Left lung (tissue), 10 donors: ENCODE data around the gene TANGO2. TPM values are rescaled to one million over a fixed set of nuclear protein-coding genes. Genes with fewer than 3 reads are reported as not detected.
A peak's percentile ranks its signal among the peaks of the same experiment; 100 is the strongest.

Experiments used
- ATAC-seq: fragments of 200-7000 bp; cut with Tn5 transposase; one replicate; pipeline ENCODE4 v1.9.1; 2020; ENCODE audit warnings: moderate library complexity
- DNase-seq, 4 donors: peaks; one replicate each; pipeline ENCODE4 v3.0.0-alpha.2; 2013 to 2020
- H3K27ac ChIP-seq, 2 donors: fragments of 200-600 bp; sonication (generic) in 1 of 2; one replicate each; pipeline versions ENCODE4 v1.5.0 to v1.8.0; 2020 to 2021
- H3K27me3 ChIP-seq, 2 donors: fragments of 200-600 bp; sonication (generic) in 1 of 2; one replicate each; pipeline versions ENCODE4 v1.5.0 to v1.8.0; 2020 to 2021
- H3K36me3 ChIP-seq, 2 donors: fragments of 200-600 bp; sonication (generic) in 1 of 2; one replicate each; pipeline versions ENCODE4 v1.5.0 to v1.8.0; 2020 to 2021
- H3K4me1 ChIP-seq, 2 donors: fragments of 200-600 bp; one replicate each; pipeline ENCODE4 v1.8.0; 2021
- H3K4me3 ChIP-seq, 2 donors: fragments of 200-600 bp; sonication (generic) in 1 of 2; one replicate each; pipeline versions ENCODE4 v1.5.0 to v1.8.0; 2020 to 2021; ENCODE audit warnings: mild to moderate bottlenecking in 1 of 2
- H3K9me3 ChIP-seq, 2 donors: fragments of 200-600 bp; sonication (generic) in 1 of 2; one replicate each; pipeline versions ENCODE4 v1.5.0 to v1.8.0; 2020 to 2021
- intact Hi-C, 2 donors: fragments of 100-400 bp; cut with DNase I; formaldehyde crosslinking; loops; one replicate each; pipeline versions ENCODE4 v1.11.2 to v1.14.2; 2022
- polyA plus RNA-seq, 6 donors: library from polyadenylated mRNA; unstranded; fragments of 120-200 nt; gene quantifications; one replicate each; pipeline ENCODE4 v1.2.1, GENCODE V29; 2013; ENCODE audit not compliant: insufficient read length in 6 of 6
- total RNA-seq, 2 donors: library from RNA; stranded (reverse); fragmentation: NEBNext Ultra II Directional; extraction: Animal tissue kit (Norgen Biotek cat#: 25700); gene quantifications; one replicate each; pipeline ENCODE4 v1.2.1, GENCODE V29; 2021
- TF ChIP-seq, protein P1 (sequence below), 2 donors: fragments of 200-600 bp; sonication (generic) in 1 of 2; IDR thresholded peaks; one replicate each; pipeline versions ENCODE4 v1.5.0 to v1.8.0; 2021; ENCODE audit warnings: antibody characterized with exemption in 2 of 2
- donor health status: DM: no; HTN: yes; CAD: no.
- donor health status: DM: no; HTN: no; CAD: no.

The TANGO2 gene
- total and polyA plus RNA-seq, 8 donors, result 10.9 to 47.2 (median 13.6) TPM

DNA sequence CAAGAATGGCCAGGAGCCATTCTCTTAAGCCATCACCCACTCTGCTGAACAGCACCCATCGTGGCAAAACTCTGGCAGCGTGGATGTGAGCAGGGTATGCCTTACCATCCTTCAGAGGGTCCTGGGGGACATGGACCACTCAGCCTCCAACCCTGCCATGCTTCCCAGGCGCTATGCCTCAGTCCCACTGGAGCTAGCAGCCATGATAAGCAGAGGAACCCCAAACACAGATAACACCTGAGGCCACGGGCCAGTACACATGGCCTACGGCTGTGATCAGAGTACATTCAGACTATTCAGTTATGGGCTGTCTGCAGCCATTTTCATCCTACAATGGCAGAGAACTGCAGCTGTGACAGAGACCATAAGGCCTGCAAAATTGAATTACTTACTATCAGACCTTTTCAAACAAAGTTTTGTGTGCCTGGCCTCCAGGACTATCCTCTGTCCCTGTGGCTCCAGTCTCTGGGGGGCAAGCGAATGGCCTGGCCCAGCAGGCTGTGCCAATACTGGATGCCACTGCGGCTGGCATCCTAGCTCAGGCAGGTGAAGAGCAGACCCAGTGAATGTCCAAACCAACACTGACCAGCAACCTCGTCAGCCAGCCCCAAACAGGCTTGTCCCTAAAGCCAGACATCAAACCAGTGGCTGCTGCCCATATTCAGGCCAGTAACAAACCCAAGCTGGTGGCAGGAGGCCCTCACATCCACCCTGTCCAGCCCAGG is 11.2 kb upstream of the TANGO2 start:
- no peak for ATAC-seq
- no peak overlapping the region for H3K27ac ChIP-seq
- TF ChIP-seq, protein P1, sequence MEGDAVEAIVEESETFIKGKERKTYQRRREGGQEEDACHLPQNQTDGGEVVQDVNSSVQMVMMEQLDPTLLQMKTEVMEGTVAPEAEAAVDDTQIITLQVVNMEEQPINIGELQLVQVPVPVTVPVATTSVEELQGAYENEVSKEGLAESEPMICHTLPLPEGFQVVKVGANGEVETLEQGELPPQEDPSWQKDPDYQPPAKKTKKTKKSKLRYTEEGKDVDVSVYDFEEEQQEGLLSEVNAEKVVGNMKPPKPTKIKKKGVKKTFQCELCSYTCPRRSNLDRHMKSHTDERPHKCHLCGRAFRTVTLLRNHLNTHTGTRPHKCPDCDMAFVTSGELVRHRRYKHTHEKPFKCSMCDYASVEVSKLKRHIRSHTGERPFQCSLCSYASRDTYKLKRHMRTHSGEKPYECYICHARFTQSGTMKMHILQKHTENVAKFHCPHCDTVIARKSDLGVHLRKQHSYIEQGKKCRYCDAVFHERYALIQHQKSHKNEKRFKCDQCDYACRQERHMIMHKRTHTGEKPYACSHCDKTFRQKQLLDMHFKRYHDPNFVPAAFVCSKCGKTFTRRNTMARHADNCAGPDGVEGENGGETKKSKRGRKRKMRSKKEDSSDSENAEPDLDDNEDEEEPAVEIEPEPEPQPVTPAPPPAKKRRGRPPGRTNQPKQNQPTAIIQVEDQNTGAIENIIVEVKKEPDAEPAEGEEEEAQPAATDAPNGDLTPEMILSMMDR (IDR thresholded peaks at IDR 0.05), result no peak
- H3K36me3 ChIP-seq, result no peaks in the 10 kb centered on the region
- no peaks in the 10 kb centered on the region for H3K9me3 ChIP-seq
- peaks cover 0 to 2% of the 10 kb centered on the region in 2 donors for H3K27me3 ChIP-seq
- peak in 1 of 4 donors; percentile 37 for DNase-seq
- no peak overlapping the region for H3K4me3 ChIP-seq
- intact Hi-C loops, result no loop called here
- peaks cover 0 to 9% of the 10 kb centered on the region in 2 donors for H3K4me1 ChIP-seq

DNA sequence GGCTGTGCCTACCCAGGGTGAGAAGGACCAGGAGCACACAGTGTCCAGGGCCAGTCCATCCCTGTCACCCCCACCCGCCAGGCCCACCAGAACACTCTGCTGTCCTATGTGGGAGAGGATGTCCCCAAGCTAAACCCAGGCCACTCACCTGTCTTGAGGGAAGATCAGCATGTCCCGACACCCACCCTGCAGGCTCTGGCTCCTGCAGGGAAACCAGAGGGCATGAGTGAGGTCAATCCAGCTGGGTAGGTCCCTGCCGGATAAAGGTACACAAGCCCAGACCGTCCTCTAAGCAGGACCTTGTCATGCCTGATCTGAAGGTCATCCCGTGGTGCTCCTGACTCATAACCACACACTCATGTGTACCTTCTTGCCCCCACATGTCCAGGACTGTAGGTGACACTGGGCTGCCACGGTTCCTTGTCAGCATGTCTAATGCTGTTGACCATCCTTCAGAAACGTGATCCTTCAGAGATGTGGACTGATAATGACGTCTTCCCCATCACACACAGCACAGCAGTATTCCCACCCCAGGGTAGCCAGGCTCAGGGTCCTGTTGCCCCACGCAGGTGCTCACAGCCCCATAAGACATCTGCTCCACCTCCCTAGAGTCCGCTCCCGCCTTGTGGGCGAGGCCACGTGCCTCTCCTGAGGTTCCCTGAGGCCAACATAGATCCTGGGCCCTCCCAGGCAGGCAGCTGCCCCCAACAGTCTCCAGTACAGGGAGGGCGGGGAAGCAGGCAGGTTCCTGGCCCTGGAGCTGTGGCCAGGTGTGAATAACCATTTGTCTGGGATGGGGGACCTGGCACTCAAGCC is 10.4 kb upstream of the TANGO2 start:
- TF ChIP-seq, protein P1 (IDR thresholded peaks at IDR 0.05), result no peak
- Histone ChIP-seq H3K27ac (no peak overlapping the region), H3K27me3 (peaks cover 0 to 10% of the 10 kb centered on the region in 2 donors), H3K4me1 (peaks cover 0 to 13% of the 10 kb centered on the region in 2 donors), H3K36me3 (no peaks in the 10 kb centered on the region), H3K4me3 (no peak overlapping the region), H3K9me3 (no peaks in the 10 kb centered on the region)
- ATAC-seq (no peak), DNase-seq (peak in 1 of 4 donors; percentile 53)
- intact Hi-C loops, result no loop called here

DNA sequence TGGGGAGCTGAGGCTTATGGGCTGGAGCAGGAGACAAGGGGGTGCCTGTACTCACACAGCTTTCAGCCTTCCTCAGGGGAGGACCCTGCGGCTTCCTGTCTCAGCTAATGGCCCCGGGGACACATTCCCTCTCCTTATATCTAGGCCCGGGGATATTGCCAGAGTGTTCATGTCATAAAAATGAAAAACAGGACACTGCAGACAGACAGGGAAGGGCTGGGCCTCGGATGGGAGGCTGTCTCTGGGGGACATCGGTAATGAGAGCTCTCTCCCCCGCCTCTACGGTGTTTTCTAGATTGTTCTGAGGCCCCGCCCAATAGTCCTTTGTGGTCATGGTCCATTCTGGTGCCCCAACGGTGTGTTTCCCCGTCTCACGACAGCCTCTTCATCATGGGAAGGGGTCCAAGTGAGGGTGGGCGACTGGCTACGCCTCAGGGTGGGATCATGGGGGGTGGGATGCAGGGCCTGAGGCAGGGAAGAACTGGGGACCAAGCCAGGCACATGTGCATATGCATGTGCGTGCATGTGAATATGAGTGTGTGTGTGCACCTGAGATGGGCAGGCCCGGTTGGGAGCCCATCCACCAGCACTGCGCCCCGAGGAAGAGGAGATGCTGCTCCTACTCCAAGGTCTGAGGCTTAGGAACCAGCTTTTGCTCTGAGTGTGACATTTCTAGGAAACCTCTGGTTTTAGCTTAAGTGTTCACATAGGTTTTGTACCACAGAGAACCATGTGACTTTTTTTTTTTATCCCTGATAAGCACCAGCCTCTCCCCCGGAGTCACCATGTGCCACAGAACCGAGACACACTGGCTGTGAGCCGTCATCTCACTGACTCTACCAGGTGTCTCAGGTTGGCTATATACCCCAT is 9.6 kb upstream of the TANGO2 start:
- DNase-seq (peak in 1 of 4 donors; percentile 43), ATAC-seq (no peak)
- Histone ChIP-seq H3K27me3 (peaks cover 0 to 19% of the 10 kb centered on the region in 2 donors), H3K27ac (no peak overlapping the region), H3K9me3 (no peaks in the 10 kb centered on the region), H3K36me3 (no peaks in the 10 kb centered on the region), H3K4me3 (no peak overlapping the region), H3K4me1 (peaks cover 5 to 22% of the 10 kb centered on the region in 2 donors)
- TF ChIP-seq, protein P1 (IDR thresholded peaks at IDR 0.05), result no peak
- intact Hi-C loops, result no loop called here

DNA sequence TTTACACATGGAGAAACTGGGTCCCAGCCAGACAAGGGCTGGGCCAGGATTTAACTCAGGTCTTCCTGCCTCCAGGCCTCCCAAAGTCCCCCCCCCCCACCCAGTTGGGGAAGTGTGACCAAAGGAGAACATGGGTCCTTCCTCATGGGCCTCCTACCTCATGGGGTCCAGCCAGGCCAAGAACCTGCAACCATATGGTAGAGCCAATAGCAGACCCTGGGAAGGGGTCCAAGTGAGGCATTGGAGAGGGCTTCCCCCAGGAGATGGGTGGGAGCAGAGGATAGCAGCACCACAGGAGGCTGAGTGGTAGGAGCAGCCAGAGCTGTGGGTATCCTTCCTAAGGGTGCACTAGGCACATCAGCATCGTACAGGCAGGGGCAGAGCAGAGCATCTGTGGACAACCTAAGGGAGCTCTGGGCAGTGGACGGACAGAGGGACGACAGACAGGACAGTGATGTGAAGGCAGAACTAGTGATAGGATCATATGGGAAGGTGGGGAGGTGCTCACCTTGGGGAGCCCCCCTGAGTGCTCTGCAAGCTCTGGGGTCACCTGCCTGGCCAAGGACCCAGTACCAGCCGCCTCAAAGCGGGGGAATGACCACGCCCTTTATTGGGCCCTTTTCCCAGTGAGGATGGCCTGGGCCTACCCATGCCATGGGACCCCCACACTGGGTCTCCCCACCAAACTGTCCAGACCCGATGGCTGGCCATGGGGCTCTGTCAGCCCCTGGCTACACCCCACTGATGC is 8.7 kb upstream of the TANGO2 start:
- TF ChIP-seq, protein P1 (IDR thresholded peaks at IDR 0.05), result no peak
- Histone ChIP-seq H3K27ac (no peak overlapping the region), H3K4me1 (peaks cover 6 to 25% of the 10 kb centered on the region in 2 donors), H3K27me3 (peaks cover 0 to 22% of the 10 kb centered on the region in 2 donors), H3K4me3 (no peak overlapping the region), H3K9me3 (no peaks in the 10 kb centered on the region), H3K36me3 (no peaks in the 10 kb centered on the region)
- intact Hi-C loops, result no loop called here
- no peak for DNase-seq
- ATAC-seq, result no peak
